ACC112 (cell line): ENCODE data around the gene HMCN1.

Source experiments
- H2AFZ ChIP-seq: fragments of 200-600 bp; sonication (generic); one replicate; pipeline ENCODE4 v1.6.0; 2017; ENCODE audit warnings: antibody characterized with exemption, low read length; ENCODE audit not compliant: unreplicated experiment
- H3K27ac ChIP-seq: fragments of 200-600 bp; sonication (generic); 2 replicates; pipeline ENCODE4 v1.5.1; 2014; ENCODE audit warnings: low read depth, mild to moderate bottlenecking, antibody characterized with exemption, low read length, moderate library complexity
- H3K27me3 ChIP-seq: fragments of 200-600 bp; sonication (generic); 2 replicates; pipeline ENCODE4 v1.6.1; 2014; ENCODE audit warnings: mild to moderate bottlenecking, antibody characterized with exemption, low read length, moderate library complexity, mixed read lengths; ENCODE audit not compliant: insufficient read depth
- H3K36me3 ChIP-seq: fragments of 200-600 bp; sonication (generic); 2 replicates; pipeline ENCODE4 v1.6.1; 2016; ENCODE audit warnings: mild to moderate bottlenecking, antibody characterized with exemption, low read length, moderate library complexity, mixed read lengths; ENCODE audit not compliant: insufficient read depth
- H3K4me1 ChIP-seq: fragments of 200-600 bp; sonication (generic); one replicate; pipeline ENCODE4 v1.6.1; 2016; ENCODE audit warnings: low read length, mixed read lengths; ENCODE audit not compliant: insufficient read depth, unreplicated experiment, control insufficient read depth
- H3K4me3 ChIP-seq: fragments of 200-600 bp; sonication (generic); 2 replicates; pipeline ENCODE4 v1.5.1; 2014; ENCODE audit warnings: mild to moderate bottlenecking, low read depth, low read length
- H3K79me2 ChIP-seq: fragments of 200-600 bp; sonication (generic); one replicate; pipeline ENCODE4 v1.6.0; 2016; ENCODE audit warnings: low read length; ENCODE audit not compliant: control insufficient read depth, unreplicated experiment, insufficient read depth

The HMCN1 gene

DNA sequence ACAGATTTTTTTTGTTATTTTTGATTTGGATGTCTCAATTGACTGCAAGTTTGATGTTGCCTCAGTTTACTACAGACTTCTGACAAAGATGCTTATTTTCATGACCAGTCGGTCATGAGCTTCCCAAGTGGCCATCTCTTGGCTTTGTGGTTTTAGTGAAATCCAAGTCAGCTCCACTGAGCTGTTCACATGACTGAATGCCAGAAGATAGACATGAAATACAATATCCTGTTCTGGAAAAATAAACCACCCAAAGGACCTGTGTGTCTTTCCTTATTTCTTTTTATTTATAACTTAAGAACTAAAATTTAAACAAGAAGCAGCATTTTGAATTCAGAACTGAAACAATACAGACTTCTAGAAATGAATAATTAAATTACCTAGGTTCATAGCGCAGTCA lies 89.3 kb downstream of the HMCN1 start:
- H2AFZ ChIP-seq, result no peak overlapping the region

DNA sequence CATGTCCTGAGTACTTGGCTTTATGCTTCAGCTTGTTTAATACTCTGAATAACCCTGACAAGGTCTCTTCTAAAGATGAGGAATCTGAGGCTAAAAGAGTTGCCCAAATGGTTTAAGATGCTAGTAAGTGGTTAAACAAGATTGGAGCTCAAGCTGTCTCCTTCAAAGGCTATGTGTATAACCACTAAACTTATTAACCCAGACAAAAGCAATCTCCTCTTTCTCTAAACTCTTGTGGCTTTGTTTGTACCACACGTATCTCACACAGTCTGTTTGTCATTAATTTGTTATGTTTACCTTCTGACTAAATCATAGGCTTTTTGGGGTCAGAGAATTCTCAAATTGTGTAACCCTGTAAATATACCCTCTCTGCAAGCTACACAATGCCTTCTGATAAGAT lies 89.9 kb downstream of the HMCN1 start:
- Histone ChIP-seq H3K79me2 (no peaks in the 10 kb centered on the region), H3K27ac (no peak overlapping the region), H3K4me3 (no peak overlapping the region), H3K27me3 (no peaks in the 10 kb centered on the region), H3K36me3 (no peaks in the 10 kb centered on the region), H2AFZ (no peak overlapping the region), H3K4me1 (no peaks in the 10 kb centered on the region)

More for the DNA sequence above, 89.3 kb downstream of the HMCN1 start:
- H3K27me3 ChIP-seq, result no peaks in the 10 kb centered on the region
- H3K79me2 ChIP-seq, result no peaks in the 10 kb centered on the region
- H3K4me3 ChIP-seq, result no peak overlapping the region
- no peaks in the 10 kb centered on the region for H3K4me1 ChIP-seq
- H3K36me3 ChIP-seq, result no peaks in the 10 kb centered on the region
- no peak overlapping the region for H3K27ac ChIP-seq

DNA sequence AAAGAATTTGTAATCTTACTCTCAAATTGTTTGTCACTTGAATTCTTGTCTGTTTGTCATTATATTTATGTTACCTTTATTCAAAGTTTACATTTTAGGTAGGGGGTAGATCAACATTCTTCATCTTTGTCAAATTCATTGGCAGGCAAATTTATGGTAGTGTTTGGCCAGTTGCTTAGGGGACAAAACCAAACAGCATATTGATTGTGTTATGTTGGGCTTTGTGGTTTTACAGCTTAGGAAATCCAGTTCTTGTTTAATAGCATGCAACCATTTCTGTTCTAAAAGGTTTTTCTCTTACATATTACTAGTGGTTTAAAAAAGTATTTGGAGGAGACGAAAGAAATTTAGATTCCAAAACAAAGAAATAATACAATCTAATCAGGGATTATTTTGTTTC lies 91.4 kb downstream of the HMCN1 start:
- Histone ChIP-seq H3K79me2 (no peaks in the 10 kb centered on the region), H3K27me3 (no peaks in the 10 kb centered on the region), H2AFZ (no peak overlapping the region), H3K36me3 (no peaks in the 10 kb centered on the region), H3K4me1 (no peaks in the 10 kb centered on the region), H3K27ac (no peak overlapping the region), H3K4me3 (no peak overlapping the region)

DNA sequence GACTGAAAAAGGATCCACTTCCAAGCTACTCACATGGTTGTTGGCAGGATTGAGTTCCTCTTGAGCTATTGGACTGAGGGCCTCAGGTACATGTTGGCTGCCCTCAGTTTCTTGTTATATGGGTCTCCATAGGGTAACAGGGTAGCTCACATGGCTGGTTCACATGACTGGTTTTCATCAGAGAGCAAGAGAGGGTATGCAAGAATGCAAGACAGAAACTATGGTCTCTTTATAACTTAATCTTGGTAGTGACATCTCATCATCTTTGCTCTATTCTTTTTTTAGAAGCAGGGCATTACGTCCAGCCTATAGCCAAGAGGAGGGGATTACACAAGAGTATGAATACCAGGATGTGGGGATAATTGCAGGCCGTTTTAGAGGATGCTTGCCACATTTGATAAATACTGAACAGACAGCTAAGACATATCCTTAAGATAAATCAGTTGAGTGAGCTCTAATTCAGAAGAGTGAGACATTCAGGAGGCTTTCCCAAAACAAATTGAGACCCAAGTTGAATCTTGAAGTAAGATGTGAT lies 100.2 kb downstream of the HMCN1 start:
- no peak overlapping the region for H3K27ac ChIP-seq
- H3K36me3 ChIP-seq, result no peaks in the 10 kb centered on the region
- no peak overlapping the region for H2AFZ ChIP-seq
- H3K4me3 ChIP-seq, result no peak overlapping the region
- no peaks in the 10 kb centered on the region for H3K4me1 ChIP-seq
- no peaks in the 10 kb centered on the region for H3K27me3 ChIP-seq
- no peaks in the 10 kb centered on the region for H3K79me2 ChIP-seq

DNA sequence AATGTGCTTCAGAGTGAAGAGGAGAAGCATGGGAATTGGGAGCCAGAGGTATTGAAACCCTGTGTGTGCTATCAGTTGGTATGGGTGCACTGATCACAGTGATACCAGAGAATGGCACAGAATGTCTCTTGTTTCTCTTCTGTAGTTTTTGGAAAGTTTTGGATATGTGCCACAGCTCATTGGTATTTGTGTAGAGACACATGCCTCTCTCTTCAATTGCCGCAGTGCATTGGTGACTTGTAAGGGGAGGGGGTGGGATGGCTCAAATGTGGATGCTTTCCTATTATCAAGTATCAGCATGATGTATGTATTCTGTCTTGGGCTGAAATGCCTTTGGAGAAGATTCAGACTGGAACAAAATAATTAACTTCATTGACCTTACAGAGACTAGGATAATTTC lies 101.0 kb downstream of the HMCN1 start:
- no peak overlapping the region for H3K4me3 ChIP-seq
- H3K27me3 ChIP-seq, result no peaks in the 10 kb centered on the region
- no peak overlapping the region for H2AFZ ChIP-seq
- no peaks in the 10 kb centered on the region for H3K79me2 ChIP-seq
- no peaks in the 10 kb centered on the region for H3K4me1 ChIP-seq
- H3K36me3 ChIP-seq, result no peaks in the 10 kb centered on the region
- H3K27ac ChIP-seq, result no peak overlapping the region

DNA sequence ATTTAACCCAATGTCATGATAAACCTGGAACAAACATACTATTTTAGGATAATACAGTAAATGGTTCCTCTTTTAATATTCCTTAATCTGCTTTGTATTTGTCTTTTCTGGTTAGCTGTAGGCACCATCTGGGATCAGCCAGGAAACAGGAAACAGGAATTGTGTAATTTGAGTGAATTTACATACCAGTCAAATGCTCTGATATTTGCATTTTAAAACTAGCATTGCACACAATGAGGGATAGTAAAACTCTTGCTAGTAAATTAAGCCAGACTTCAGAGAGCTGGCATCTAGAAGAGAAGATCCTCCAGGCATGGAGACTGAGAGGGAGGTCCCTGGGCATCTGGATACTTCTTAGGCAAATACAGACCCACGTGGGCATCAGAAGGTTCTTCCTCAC lies 103.5 kb downstream of the HMCN1 start:
- H3K27ac ChIP-seq, result no peak overlapping the region
- no peaks in the 10 kb centered on the region for H3K79me2 ChIP-seq
- no peaks in the 10 kb centered on the region for H3K4me1 ChIP-seq

DNA sequence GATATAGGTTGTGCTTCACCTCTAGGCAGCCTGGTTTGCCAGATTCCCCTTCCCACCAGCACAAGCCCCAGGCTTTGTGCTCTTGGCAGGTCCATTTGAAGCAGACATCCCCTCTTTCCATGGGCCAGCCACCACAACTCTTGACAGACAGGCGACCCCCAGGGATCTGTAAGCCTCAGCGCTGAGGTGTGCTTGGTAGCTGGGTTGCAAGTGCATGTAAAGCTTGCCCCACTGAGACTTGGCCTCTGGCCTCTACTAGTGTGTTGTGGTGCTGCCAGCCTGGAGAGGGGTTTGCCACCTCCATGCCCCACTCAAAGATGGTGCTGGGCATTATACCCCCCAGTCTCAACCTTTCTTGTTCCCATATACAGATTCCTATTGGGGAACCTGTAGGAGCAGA lies 103.9 kb downstream of the HMCN1 start:
- Histone ChIP-seq H3K27ac (no peak overlapping the region), H3K36me3 (no peaks in the 10 kb centered on the region)

More for the DNA sequence above, 103.5 kb downstream of the HMCN1 start:
- Histone ChIP-seq H2AFZ (no peak overlapping the region), H3K4me3 (no peak overlapping the region), H3K27me3 (no peaks in the 10 kb centered on the region), H3K36me3 (no peaks in the 10 kb centered on the region)

DNA sequence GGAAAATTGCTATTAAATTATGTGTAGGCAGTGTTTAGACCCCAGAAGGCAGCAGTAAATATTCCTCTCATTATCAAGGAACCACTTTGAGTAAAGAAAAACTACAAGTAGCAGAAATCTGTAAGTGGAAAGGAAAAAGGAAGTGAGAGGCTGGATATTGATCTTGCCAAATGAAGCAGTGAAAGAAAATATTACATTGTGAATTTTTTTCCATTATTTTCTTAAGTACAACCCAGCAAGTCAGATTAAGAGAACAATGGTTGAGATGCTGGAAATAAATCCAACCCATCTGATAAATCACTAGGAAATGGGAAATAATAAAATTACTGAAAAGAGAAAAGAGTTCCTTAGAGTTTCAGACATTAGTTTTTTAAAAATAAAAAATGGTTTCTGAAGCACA lies 106.7 kb downstream of the HMCN1 start:
- Histone ChIP-seq H2AFZ (no peak overlapping the region), H3K4me3 (no peak overlapping the region), H3K36me3 (no peaks in the 10 kb centered on the region), H3K79me2 (no peaks in the 10 kb centered on the region), H3K27me3 (no peaks in the 10 kb centered on the region), H3K4me1 (no peaks in the 10 kb centered on the region), H3K27ac (no peak overlapping the region)

More for the DNA sequence above, 103.9 kb downstream of the HMCN1 start:
- H3K27me3 ChIP-seq, result no peaks in the 10 kb centered on the region
- H2AFZ ChIP-seq, result no peak overlapping the region
- H3K4me1 ChIP-seq, result no peaks in the 10 kb centered on the region
- H3K79me2 ChIP-seq, result no peaks in the 10 kb centered on the region
- H3K4me3 ChIP-seq, result no peak overlapping the region

DNA sequence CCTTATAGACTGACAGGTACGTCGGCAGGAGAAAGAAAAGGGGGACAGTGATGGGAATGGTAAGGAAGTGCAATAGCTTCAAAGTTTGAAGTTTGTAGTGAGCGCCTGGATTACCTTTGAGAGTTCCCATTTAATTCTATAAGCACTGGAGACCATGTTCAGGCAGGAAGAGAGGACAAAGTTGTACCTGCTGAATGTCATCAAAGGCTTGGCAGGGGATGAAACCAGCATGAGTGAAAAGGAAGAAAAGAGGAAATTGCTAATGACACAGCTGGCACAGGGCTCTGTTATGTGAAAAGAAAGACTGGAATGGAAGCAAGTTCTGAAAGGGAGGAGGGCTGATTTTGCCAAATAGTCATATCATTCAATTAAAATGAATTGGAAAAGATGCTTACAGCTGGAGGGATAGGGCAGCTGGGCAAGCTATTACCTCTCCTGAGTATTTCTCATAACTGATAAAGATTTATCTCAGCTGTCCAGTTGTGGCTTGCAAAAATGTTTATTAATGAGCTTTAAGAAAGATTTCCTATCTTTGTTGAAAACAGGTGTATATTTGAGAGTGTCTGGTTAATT lies 109.2 kb downstream of the HMCN1 start:
- H3K27me3 ChIP-seq, result no peaks in the 10 kb centered on the region
- no peaks in the 10 kb centered on the region for H3K36me3 ChIP-seq
- no peak overlapping the region for H2AFZ ChIP-seq
- H3K4me1 ChIP-seq, result no peaks in the 10 kb centered on the region
- no peak overlapping the region for H3K4me3 ChIP-seq
- no peak overlapping the region for H3K27ac ChIP-seq
- no peaks in the 10 kb centered on the region for H3K79me2 ChIP-seq

DNA sequence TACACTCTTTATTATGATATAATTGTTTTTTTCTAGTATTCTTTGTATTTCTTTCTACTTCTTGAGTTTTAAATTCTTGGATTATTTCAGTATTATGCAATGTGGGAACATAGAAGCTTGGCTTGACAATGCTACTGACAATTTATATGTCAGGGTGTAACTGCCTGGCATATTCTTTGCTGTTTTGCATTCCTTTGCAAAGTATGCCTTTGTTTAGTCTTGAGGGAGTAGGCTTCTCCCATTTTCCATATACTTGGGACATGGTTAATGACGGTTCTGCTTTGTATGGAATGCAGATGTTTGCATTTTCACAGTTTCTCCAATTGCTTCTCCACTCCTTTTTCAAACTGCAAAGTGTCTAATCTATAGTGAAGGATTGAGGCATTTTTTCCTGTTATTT lies 109.8 kb downstream of the HMCN1 start:
- no peak overlapping the region for H3K27ac ChIP-seq
- no peaks in the 10 kb centered on the region for H3K4me1 ChIP-seq
- H3K36me3 ChIP-seq, result no peaks in the 10 kb centered on the region
- no peaks in the 10 kb centered on the region for H3K27me3 ChIP-seq
- no peaks in the 10 kb centered on the region for H3K79me2 ChIP-seq
- H3K4me3 ChIP-seq, result no peak overlapping the region
- H2AFZ ChIP-seq, result no peak overlapping the region

DNA sequence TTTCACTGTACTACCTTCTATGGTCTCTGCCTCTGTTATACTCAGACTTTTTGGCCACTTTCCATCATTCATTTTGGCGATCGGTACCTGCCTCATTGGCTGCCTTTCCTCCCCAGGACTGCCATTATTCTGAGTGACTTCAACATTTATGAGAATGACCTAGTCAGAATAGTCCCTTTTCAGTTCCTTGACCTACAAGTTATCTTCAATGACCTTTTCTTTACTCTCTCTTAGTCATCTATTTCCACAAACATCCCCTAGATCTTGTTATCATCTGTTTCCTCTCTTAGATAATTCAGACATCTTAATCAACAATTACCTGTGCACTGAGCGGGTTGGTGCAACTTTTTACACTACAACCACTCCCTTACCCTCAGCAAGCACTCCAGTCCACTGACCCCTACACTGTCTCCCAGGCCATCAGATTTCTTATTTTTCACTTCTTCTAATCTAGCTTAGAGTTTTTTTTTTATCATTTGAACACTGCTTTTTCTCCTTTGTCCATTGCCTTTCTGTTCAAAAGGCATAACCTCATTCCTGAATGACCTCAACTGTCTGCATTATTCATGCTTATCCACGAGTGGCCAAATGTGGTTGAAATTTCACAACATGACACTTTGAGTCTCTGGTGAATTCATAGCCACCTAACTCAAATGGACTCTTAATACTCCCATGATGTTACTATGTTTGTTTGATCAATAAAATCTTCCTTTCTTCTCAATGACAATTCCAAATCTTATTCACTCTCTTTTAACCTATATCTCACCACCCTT lies 112.7 kb downstream of the HMCN1 start:
- no peak overlapping the region for H3K27ac ChIP-seq
- no peak overlapping the region for H3K4me3 ChIP-seq
- H3K27me3 ChIP-seq, result no peaks in the 10 kb centered on the region
- no peaks in the 10 kb centered on the region for H3K79me2 ChIP-seq
- H2AFZ ChIP-seq, result no peak overlapping the region
- no peaks in the 10 kb centered on the region for H3K36me3 ChIP-seq
- H3K4me1 ChIP-seq, result no peaks in the 10 kb centered on the region
